ENCODE measurements around the gene SUSD6.

SUSD6 gene

GRCh38 chr14:69672356-69672755 lies 61.0 kb downstream of the SUSD6 start:
- DNase-seq (ENCODE audit: low read depth in 2 of 2), result no peak

DNA sequence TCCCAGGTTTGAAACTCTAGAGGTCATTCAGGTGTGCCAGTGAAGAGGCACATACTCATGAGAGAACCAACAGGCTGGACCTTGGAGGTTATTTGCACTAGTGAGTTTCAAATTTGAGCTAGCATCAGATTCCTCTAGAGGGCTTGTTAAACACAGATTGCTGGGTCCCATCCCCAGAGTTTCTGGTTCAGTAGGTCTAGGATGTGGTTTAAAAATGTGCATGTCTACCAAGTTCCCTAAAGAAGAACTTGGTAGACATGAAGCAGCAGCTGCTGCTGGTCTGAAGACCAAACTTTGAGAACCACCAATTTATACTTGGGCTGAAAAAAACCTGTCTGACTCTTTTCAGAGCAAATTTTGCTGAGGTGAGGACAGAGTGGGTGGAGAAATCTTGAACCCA lies 61.7 kb downstream of the SUSD6 start:
- no peak for DNase-seq (ENCODE audit: low read depth in 2 of 2)

GRCh38 chr14:69673578-69674305 lies 62.3 kb downstream of the SUSD6 start:
- DNase-seq (ENCODE audit: low read depth in 2 of 2), result no peak

DNA sequence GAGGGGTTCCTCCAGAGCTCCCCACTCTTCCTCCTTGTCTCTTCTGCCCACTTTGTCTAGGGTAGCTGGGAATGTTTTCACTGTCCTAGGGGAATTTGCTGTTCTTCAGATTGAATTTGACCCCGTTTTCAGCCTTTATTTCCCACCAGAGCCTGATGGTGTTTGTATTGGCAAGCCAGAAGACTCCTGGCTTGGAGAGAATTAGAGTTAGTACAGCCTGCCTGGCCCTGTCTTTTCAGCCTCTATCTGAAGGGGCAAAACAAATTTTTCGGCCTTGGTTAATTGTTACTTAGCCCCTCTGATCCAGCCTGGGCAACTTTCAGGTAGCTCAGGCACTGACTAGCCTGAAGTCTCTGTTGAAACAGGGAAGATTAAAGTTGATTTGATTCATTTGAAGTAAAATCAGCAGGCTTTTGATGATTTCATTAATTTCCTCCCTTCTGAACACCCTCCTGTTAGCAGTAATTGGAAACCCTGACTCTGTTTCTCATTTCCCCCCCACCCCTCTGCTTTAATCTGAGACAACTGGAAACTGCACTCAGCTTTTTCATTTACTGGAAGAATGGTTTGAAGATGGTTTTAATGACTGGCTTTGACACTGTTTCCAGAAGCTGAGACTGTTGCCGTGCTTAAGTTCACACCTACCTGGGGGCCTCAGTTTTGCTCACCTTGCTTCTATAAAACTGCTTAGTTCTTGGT lies 63.3 kb downstream of the SUSD6 start:
- DNase-seq (ENCODE audit: low read depth in 2 of 2), result no peak

GRCh38 chr14:69675245-69675583 lies 63.8 kb downstream of the SUSD6 start:
- DNase-seq (ENCODE audit: low read depth in 2 of 2), result no peak

DNA sequence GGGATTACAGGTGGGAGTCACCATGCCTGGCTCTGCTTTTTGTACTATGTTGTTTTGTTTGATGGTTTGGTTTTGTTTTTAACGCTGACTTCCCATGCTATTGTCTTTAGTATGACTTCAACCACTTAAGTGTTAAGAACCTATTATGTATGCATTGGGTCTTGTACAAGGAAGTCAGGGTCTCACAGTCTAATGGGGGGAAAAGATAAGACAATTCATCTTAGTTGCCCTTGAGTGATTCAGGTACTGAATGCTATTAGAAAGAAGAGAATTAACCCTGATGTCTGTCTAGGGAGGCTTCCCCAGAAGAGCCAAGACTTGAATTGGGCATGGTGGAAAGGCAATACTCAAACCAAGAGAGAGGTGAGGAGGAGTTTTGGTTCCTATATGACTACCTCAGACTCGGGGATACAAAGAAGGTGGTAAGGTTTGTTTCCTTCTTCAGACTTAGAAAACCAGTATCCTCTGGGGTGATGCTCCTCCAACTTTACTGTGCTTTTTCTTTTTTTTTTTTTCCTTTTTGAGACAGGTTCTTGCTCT lies 64.6 kb downstream of the SUSD6 start:
- no peak for DNase-seq (ENCODE audit: low read depth in 2 of 2)

- DNase-seq (ENCODE audit: low read depth in 2 of 2), result no peak
These were observed 65.3 kb downstream of the SUSD6 start for GRCh38 chr14:69676723-69677122.

DNA sequence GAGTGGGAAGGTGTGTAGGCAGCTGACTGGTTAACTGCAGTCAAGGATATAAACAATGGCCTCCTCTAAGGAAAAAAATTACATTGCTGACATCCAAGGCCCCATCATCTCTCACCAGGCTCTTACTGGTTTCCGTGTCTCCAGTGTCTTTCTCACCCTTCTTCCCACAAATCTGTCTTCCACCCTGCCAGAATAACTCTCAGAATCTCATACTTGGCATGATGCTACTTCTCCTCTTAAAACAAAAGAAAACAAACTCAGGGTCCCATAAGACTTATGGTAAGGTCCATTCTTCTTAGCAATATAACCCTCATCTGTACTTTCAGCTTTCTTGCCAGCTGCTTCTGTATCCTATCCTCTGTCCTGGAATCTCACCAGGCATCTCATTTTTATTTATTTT lies 68.9 kb downstream of the SUSD6 start:
- no peak for DNase-seq (ENCODE audit: low read depth in 2 of 2)

GRCh38 chr14:69682136-69682535 lies 70.7 kb downstream of the SUSD6 start:
- no peak for DNase-seq (ENCODE audit: low read depth in 2 of 2)

DNA sequence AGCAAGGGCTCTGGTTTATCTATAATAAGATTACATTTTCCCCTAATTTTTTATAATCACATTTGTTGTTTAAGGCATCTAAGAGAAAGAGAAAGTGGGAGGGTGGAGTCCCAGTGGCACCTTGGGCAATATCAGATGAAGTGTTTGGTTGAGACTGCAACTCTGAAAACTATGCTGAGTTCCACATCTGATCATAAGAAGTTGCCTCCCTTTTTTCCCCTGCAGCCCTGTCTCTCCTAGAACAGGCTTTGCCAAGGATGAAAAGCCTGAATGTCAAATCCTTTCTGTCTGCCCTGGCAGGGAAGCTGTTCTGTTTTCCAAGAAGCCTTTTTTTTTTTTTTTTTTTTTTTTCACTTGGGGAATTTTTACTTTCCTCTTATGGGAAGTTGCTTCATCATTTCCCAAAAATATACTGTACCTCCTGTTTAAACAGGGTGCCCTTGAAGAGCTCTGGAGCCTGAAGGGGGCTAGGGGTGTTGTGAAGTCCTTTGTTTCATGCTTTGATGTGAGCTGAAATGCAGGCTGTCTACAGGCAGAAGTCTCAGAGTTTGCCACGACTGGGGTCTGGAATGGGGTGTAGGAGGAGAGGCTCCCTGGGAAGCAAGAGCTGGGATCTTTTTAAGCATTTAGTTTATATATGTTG lies 71.3 kb downstream of the SUSD6 start:
- DNase-seq (ENCODE audit: low read depth in 2 of 2), result no peak

DNA sequence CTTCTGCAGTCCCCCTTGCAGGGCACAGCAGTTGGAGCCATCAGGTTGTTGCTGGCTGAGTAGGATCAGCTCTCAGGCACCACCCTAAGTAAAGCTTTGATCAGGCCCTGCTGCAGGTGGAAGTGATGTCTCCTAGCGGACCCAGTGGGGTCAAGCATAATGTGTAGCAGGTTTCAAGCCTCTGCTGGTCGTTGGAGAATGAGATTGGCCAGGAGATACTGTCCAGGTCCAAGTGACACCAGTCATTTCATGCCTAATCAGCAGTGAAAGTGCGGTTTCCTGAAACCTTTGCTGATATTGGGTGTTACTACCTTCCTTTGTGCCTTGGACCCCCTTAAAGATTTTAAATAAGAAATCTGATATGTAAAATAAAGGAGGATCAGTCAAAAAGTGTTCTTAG lies 72.6 kb downstream of the SUSD6 start:
- no peak for DNase-seq (ENCODE audit: low read depth in 2 of 2)

- DNase-seq (ENCODE audit: low read depth in 2 of 2), result no peak
These were observed 73.2 kb downstream of the SUSD6 start for GRCh38 chr14:69684461-69685217.

DNA sequence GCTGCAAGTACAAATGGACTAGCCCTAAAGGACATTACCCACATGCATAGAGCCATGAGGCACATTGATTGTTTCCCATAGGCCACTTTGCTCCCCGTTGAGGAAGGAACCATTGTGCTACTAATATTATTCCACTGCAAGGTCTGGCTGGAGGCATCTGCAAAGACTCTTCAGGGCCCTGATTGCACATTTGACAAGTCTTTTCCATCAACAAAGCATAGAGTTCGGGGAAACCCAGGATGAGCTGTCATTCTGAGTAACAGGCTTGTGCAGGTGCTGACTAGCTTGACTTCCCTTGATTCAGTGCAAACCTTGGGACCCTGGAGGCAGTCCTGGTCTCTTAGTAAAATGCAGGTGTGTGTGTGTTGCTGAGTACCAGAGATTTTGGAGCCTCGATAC lies 73.8 kb downstream of the SUSD6 start:
- DNase-seq (ENCODE audit: low read depth in 2 of 2), result peak; percentile 21 to 45

- DNase-seq (ENCODE audit: low read depth in 2 of 2), result no peak
These were observed 74.3 kb downstream of the SUSD6 start for GRCh38 chr14:69685716-69686115.

GRCh38 chr14:69687606-69688298 lies 76.4 kb downstream of the SUSD6 start:
- DNase-seq (ENCODE audit: low read depth in 2 of 2), result no peak

- DNase-seq (ENCODE audit: low read depth in 2 of 2), result no peak
These were observed 76.9 kb downstream of the SUSD6 start for GRCh38 chr14:69688299-69688649.

DNA sequence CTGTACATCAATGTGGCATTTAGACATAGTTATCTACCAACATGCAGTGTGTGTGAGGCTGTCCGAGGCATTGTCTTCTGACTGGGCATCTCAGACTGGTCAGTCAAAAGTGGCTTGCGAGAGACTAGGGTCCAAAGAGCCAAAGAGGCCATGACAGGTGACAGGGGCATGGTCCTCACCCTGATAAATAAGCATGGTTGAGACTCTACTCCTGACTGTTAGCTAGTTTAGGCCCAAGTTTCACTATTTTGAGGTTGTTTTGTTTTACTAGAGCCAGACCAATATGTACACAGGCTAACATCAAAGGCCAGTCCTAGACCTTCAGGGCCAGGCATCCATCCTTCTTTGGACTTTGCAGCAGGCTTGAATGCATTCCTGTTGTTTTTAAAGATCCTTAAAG lies 78.6 kb downstream of the SUSD6 start:
- DNase-seq (ENCODE audit: low read depth in 2 of 2), result no peak

DNA sequence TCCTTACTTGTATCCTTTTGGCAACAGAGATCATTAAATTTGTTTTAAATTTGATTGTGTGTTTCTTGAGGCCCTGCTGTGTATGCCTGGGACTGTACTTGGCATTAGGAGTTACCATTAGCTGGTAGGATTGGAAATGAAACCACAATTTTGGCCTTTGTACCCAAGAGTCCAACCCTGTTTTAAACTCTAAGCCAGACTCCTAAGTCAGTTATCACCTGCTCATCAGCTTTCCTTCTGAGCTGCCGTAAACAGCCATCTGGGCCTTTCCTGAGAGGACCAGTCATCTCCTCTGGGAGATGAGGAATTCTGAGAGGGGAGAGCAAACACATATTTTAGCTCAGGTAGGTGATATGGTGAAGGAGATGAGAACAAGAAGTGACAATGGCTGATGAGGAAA lies 81.2 kb downstream of the SUSD6 start:
- DNase-seq (ENCODE audit: low read depth in 2 of 2), result no peak

DNA sequence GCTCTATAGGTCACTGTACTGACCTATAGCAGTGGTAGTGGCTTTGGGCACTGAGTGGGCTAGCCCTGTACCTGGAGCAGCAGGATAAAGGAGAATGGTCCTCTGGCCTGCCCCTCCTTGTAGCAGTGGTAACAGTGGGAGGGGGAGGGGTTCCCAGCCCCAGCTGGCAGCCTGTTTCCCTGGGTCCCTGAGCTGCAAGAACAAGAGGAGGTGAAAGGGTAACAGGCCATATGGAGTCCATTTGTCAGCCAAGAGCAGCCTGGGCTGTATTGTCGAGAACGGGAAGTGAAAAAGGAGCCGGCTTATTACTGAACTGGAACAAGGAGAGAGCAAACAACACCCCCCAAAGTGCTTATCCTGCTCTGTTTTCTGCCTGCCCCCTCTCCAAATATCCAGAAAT lies 81.7 kb downstream of the SUSD6 start:
- no peak for DNase-seq (ENCODE audit: low read depth in 2 of 2)

- no peak for DNase-seq (ENCODE audit: low read depth in 2 of 2)
These were observed 82.7 kb downstream of the SUSD6 start for GRCh38 chr14:69693801-69694729.
